PC-3 (cell line): ENCODE measurements around the gene SIGLECL1. TPM values are rescaled to one million over a fixed set of nuclear protein-coding genes. Genes with fewer than 3 reads are reported as not detected.

Experiments
- ATAC-seq: fragments of 200-7000 bp; cut with Tn5 transposase; 2 replicates; pipeline ENCODE4 v1.9.1; 2020; ENCODE audit warnings: mild to moderate bottlenecking, moderate library complexity
- BruUV-seq: library from RNA; stranded (reverse); fragments of 400-500 nt; replicated peaks from 2 replicates; lab custom pipeline; 2021; lab: Mats Ljungman, UMichigan
- CTCF ChIA-PET: fragments of 300-600 bp; sonication (Branson Sonifier 250); formaldehyde crosslinking; loops from one replicate; lab custom pipeline; 2022; ENCODE audit warnings: antibody characterized with exemption; lab: Charles Lee
- POLR2A ChIA-PET: fragments of 300-600 bp; sonication (Branson Sonifier 250); formaldehyde crosslinking; loops from one replicate; lab custom pipeline; 2022; ENCODE audit warnings: antibody characterized with exemption; ENCODE audit not compliant: unreplicated experiment; lab: Charles Lee
- DNase-seq: peaks from one replicate; pipeline ENCODE4 v3.0.0-alpha.2; 2015
- H2AFZ ChIP-seq: fragments of 300-600 bp; sonication (generic); 2 replicates; pipeline ENCODE4 v1.6.0; 2016; ENCODE audit warnings: antibody characterized with exemption, low read length
- H3F3A ChIP-seq: fragments of 300-600 bp; sonication (generic); one replicate; pipeline ENCODE4 v1.6.0; 2017; ENCODE audit warnings: antibody characterized with exemption, low read length, control low read depth, mild to moderate bottlenecking; ENCODE audit not compliant: unreplicated experiment
- H3K27ac ChIP-seq: fragments of 300-600 bp; sonication (generic); 2 replicates; pipeline ENCODE4 v1.5.1; 2016; ENCODE audit warnings: mild to moderate bottlenecking, low read length
- H3K27me3 ChIP-seq: fragments of 300-600 bp; sonication (generic); 2 replicates; pipeline ENCODE4 v1.6.1; 2016; ENCODE audit warnings: low read length, mixed read lengths
- H3K36me3 ChIP-seq: fragments of 300-600 bp; sonication (generic); 2 replicates; pipeline ENCODE4 v1.6.1; 2016; ENCODE audit warnings: low read depth, mixed run types, low read length, mixed read lengths
- H3K4me1 ChIP-seq: fragments of 300-600 bp; sonication (generic); 2 replicates; pipeline ENCODE4 v1.5.1; 2016; ENCODE audit warnings: low read length; ENCODE audit not compliant: insufficient read depth
- H3K4me2 ChIP-seq: fragments of 300-600 bp; sonication (generic); 2 replicates; pipeline ENCODE4 v1.6.0; 2016; ENCODE audit warnings: low read length
- H3K4me3 ChIP-seq: fragments of 300-600 bp; sonication (generic); 2 replicates; pipeline ENCODE4 v1.5.1; 2016; ENCODE audit warnings: mild to moderate bottlenecking, low read length, mixed read lengths
- H3K79me2 ChIP-seq: fragments of 300-600 bp; sonication (generic); 2 replicates; pipeline ENCODE4 v1.6.1; 2017; ENCODE audit warnings: low read length, mixed read lengths
- H3K9ac ChIP-seq: fragments of 300-600 bp; sonication (generic); 2 replicates; pipeline ENCODE4 v1.6.0; 2016; ENCODE audit warnings: mild to moderate bottlenecking, low read length
- H3K9me2 ChIP-seq: fragments of 300-600 bp; sonication (generic); replicated peaks from 2 replicates; pipeline ENCODE4 v1.6.1; 2016; ENCODE audit warnings: mixed run types, low read length, mixed read lengths
- H3K9me3 ChIP-seq: fragments of 300-600 bp; sonication (generic); 2 replicates; pipeline ENCODE4 v1.6.1; 2016; ENCODE audit warnings: low read length, mixed read lengths
- H4K20me1 ChIP-seq: fragments of 300-600 bp; sonication (generic); 2 replicates; pipeline ENCODE4 v1.6.1; 2016; ENCODE audit warnings: low read length, mixed read lengths
- CTCF ChIP-seq: fragments of 300-600 bp; sonication (generic); conservative IDR thresholded peaks from 2 replicates; pipeline ENCODE4 v1.5.1; 2017; ENCODE audit warnings: antibody characterized with exemption, low read depth, mild to moderate bottlenecking, low read length
- EZH2 ChIP-seq: fragments of 300-600 bp; sonication (generic); IDR thresholded peaks from one replicate; pipeline ENCODE4 v1.6.1; 2017; ENCODE audit warnings: antibody characterized with exemption, mild to moderate bottlenecking, low read length; ENCODE audit not compliant: unreplicated experiment
- EZH2phosphoT487 ChIP-seq: fragments of 300-600 bp; sonication (generic); IDR thresholded peaks from 2 replicates; pipeline ENCODE4 v1.6.1; 2018; ENCODE audit warnings: mild to moderate bottlenecking, antibody characterized with exemption, low read length, borderline replicate concordance
- intact Hi-C: fragments of 100-400 bp; cut with micrococcal nuclease; formaldehyde crosslinking; loops from 2 replicates; pipeline ENCODE4 v1.9.0; 2023
- microRNA-seq: library from miRNA; unstranded; fragments of <30 nt; microRNA quantifications from one replicate; pipeline ENCODE4 v1.1.0, GENCODE V29; 2020; ENCODE audit not compliant: unreplicated experiment
- total RNA-seq: library from RNA; depleted of rRNA; stranded (reverse); fragments of >200 nt; gene quantifications from 2 replicates; pipeline ENCODE4 v1.2.3, GENCODE V29; 2014; rRNA removed

Gene SIGLECL1
- total RNA-seq, 1 experiment from 2014 or later = not detected

GRCh38 chr19:51316688-51317087 is 65.8 kb downstream of the SIGLECL1 start:
- BruUV-seq = no TSS peak
- Histone ChIP-seq H3K4me1 (no peaks in the 10 kb centered on the region), H3F3A (no peaks in the 10 kb centered on the region), H3K4me2 (no peak overlapping the region), H3K9me2 (no peaks in the 10 kb centered on the region), H3K27me3 (peaks cover 29% of the 10 kb centered on the region), H3K9ac (no peak overlapping the region), H3K4me3 (no peak overlapping the region), H4K20me1 (no peaks in the 10 kb centered on the region), H3K36me3 (no peaks in the 10 kb centered on the region), H3K79me2 (no peaks in the 10 kb centered on the region), H3K27ac (no peak overlapping the region), H3K9me3 (no peaks in the 10 kb centered on the region), H2AFZ (no peak overlapping the region)
- ATAC-seq (no peak), DNase-seq (no peak)
- CTCF ChIA-PET = no interaction called here
- POLR2A ChIA-PET = no interaction called here
- intact Hi-C loops = no loop called here
- TF ChIP-seq EZH2 = no peak
- TF ChIP-seq EZH2phosphoT487 = no peak
- TF ChIP-seq CTCF = no peak

- CTCF ChIA-PET = no interaction called here
- H3K79me2 ChIP-seq = no peaks in the 10 kb centered on the region
- no TSS peak for BruUV-seq
Measured at GRCh38 chr19:51317376-51317775, 66.5 kb downstream of the SIGLECL1 start.

DNA sequence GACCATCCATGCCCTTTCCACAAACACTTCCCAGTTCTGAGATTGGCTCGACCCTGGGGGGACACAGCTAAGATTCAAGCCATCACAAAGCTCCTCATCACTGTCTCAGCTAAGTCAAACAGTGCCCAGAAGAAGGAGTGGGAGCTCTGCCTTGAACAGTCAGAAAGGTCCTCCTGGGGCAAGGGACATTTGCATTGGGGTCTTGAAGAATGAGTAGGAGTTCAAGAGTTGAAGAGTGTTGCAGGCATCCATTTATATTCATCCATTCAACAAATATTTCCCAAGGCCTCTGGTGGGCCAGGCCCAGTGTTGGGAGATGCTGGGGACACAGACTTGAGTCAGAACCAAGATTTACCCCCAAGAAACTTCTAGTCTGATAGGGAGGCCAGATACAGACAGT is 67.1 kb downstream of the SIGLECL1 start:
- DNase-seq (no peak), ATAC-seq (no peak)
- Histone ChIP-seq H3K9ac (no peak overlapping the region), H3K27me3 (peaks cover 33% of the 10 kb centered on the region), H3K4me1 (no peaks in the 10 kb centered on the region), H3K4me3 (no peak overlapping the region), H3K9me3 (no peaks in the 10 kb centered on the region), H3K9me2 (no peaks in the 10 kb centered on the region), H3K36me3 (no peaks in the 10 kb centered on the region), H3F3A (no peaks in the 10 kb centered on the region), H4K20me1 (no peaks in the 10 kb centered on the region), H3K4me2 (no peak overlapping the region), H3K79me2 (no peaks in the 10 kb centered on the region), H3K27ac (no peak overlapping the region), H2AFZ (no peak overlapping the region)
- POLR2A ChIA-PET = no interaction called here
- no TSS peak for BruUV-seq
- CTCF ChIA-PET = no interaction called here
- TF ChIP-seq EZH2 (no peak), EZH2phosphoT487 (no peak), CTCF (no peak)
- intact Hi-C loops = no loop called here

More at GRCh38 chr19:51317376-51317775, 66.5 kb downstream of the SIGLECL1 start:
- TF ChIP-seq EZH2phosphoT487 (no peak), CTCF (no peak), EZH2 (no peak)
- DNase-seq = no peak
- H3K4me2 ChIP-seq = no peak overlapping the region
- no peak overlapping the region for H3K4me3 ChIP-seq
- no peak overlapping the region for H3K9ac ChIP-seq
- H3K27me3 ChIP-seq = peaks cover 33% of the 10 kb centered on the region
- intact Hi-C loops = no loop called here
- ATAC-seq = no peak
- no peaks in the 10 kb centered on the region for H3K36me3 ChIP-seq
- POLR2A ChIA-PET = no interaction called here
- H3K27ac ChIP-seq = no peak overlapping the region
- H3K9me3 ChIP-seq = no peaks in the 10 kb centered on the region
- no peak overlapping the region for H2AFZ ChIP-seq
- no peaks in the 10 kb centered on the region for H4K20me1 ChIP-seq
- no peaks in the 10 kb centered on the region for H3K4me1 ChIP-seq
- no peaks in the 10 kb centered on the region for H3K9me2 ChIP-seq
- H3F3A ChIP-seq = no peaks in the 10 kb centered on the region

Small RNAs within 50 kb of the gene (microRNA-seq; reads per million reads assigned to microRNA genes)
- gene MIR8074 = not detected

Other genes with a start within 250 kb of the SIGLECL1 start
- gene KLK8, start 249.5 kb upstream of the SIGLECL1 start, total RNA-seq = 2.3 TPM in 1 of 2 replicates, not detected in the other
- gene KLK10, start 231.4 kb upstream of the SIGLECL1 start, total RNA-seq = 1.2 and 2.9 TPM in 2 replicates
- 0.23 TPM in 1 of 2 replicates, not detected in the other for gene KLK11, start 224.5 kb upstream of the SIGLECL1 start, total RNA-seq
- not detected in 2 replicates for gene KLK12, start 216.1 kb upstream of the SIGLECL1 start, total RNA-seq
- not detected in 2 replicates for gene KLK13, start 186.0 kb upstream of the SIGLECL1 start, total RNA-seq
- gene KLK14, start 168.2 kb upstream of the SIGLECL1 start, total RNA-seq = not detected in 2 replicates
- 29.0 and 40.8 TPM in 2 replicates for gene CTU1, start 142.7 kb upstream of the SIGLECL1 start, total RNA-seq
- not detected in 2 replicates for gene SIGLEC9, start 126.2 kb upstream of the SIGLECL1 start, total RNA-seq
- gene SIGLEC7, start 108.8 kb upstream of the SIGLECL1 start, total RNA-seq = not detected in 2 replicates
- 2.2 and 6.0 TPM in 2 replicates for gene CD33, start 26.0 kb upstream of the SIGLECL1 start, total RNA-seq
- not detected in 2 replicates for gene IGLON5, start 60.6 kb downstream of the SIGLECL1 start, total RNA-seq
- 3.1 and 3.5 TPM in 2 replicates for gene VSIG10L, start 91.1 kb downstream of the SIGLECL1 start, total RNA-seq
- gene ETFB, start 115.3 kb downstream of the SIGLECL1 start, total RNA-seq = 249 and 320 TPM in 2 replicates
- gene CLDND2, start 117.9 kb downstream of the SIGLECL1 start, total RNA-seq = 0.95 TPM in 1 of 2 replicates, not detected in the other
- gene NKG7, start 121.6 kb downstream of the SIGLECL1 start, total RNA-seq = not detected in 2 replicates
- gene LIM2, start 136.9 kb downstream of the SIGLECL1 start, total RNA-seq = not detected in 2 replicates
- not detected in 2 replicates for gene C19orf84, start 139.5 kb downstream of the SIGLECL1 start, total RNA-seq
- not detected in 2 replicates for gene SIGLEC10, start 166.6 kb downstream of the SIGLECL1 start, total RNA-seq
- not detected in 2 replicates for gene SIGLEC8, start 207.4 kb downstream of the SIGLECL1 start, total RNA-seq
- gene CEACAM18, start 227.5 kb downstream of the SIGLECL1 start, total RNA-seq = not detected in 2 replicates